Fibroblast of mammary gland (primary cell): ENCODE data around the gene SIRPA.

Experiments
- DNase-seq: peaks from one replicate; pipeline ENCODE4 v3.0.0-alpha.2; 2010; ENCODE audit warnings: low read depth
- H3K4me3 ChIP-seq: 2 replicates; pipeline ENCODE4 v1.5.1; 2011; ENCODE audit warnings: low read depth, mild to moderate bottlenecking, low read length, moderate library complexity; ENCODE audit not compliant: control insufficient read depth
- CTCF ChIP-seq: conservative IDR thresholded peaks from 2 replicates; pipeline ENCODE4 v1.5.1; 2011; ENCODE audit warnings: low read depth, low read length, inconsistent platforms; ENCODE audit not compliant: control insufficient read depth, insufficient read depth

SIRPA gene

GRCh38 chr20:1964659-1965405 lies 69.6 kb downstream of the SIRPA start:
- H3K4me3 ChIP-seq: peak overlapping the region; percentile 20
- DNase-seq: no peak
- no peak for TF ChIP-seq CTCF

- H3K4me3 ChIP-seq: peak overlapping the region; percentile 20
- peak; percentile 63 for DNase-seq
- peak; percentile 76 for TF ChIP-seq CTCF
Measured at GRCh38 chr20:1965520-1966351, 70.5 kb downstream of the SIRPA start.

GRCh38 chr20:1968964-1969363 lies 73.8 kb downstream of the SIRPA start:
- DNase-seq: no peak
- H3K4me3 ChIP-seq: no peak overlapping the region
- no peak for TF ChIP-seq CTCF

- no peak for DNase-seq
- TF ChIP-seq CTCF: no peak
- H3K4me3 ChIP-seq: no peak overlapping the region
Measured at GRCh38 chr20:1971893-1972586, 76.8 kb downstream of the SIRPA start.

GRCh38 chr20:1973601-1974440 lies 78.6 kb downstream of the SIRPA start:
- DNase-seq: no peak
- no peak overlapping the region for H3K4me3 ChIP-seq
- no peak for TF ChIP-seq CTCF

- no peak for DNase-seq
- H3K4me3 ChIP-seq: no peak overlapping the region
Measured at GRCh38 chr20:1975291-1975690, 80.1 kb downstream of the SIRPA start.

More at GRCh38 chr20:1975291-1975690, 80.1 kb downstream of the SIRPA start:
- TF ChIP-seq CTCF: no peak
